ENCODE results near the gene LAMA5. TPM values are rescaled to one million over a fixed set of nuclear protein-coding genes. Genes with fewer than 3 reads are reported as not detected.

LAMA5 gene
- polyA plus RNA-seq, 1 donor = 96.2 TPM

- DNase-seq = no peak
Measured at GRCh38 chr20:62328684-62329388, 38.3 kb downstream of the LAMA5 start.

GRCh38 chr20:62327726-62328495, 39.2 kb downstream of the LAMA5 start:
- DNase-seq = no peak

- no peak for DNase-seq
Measured at GRCh38 chr20:62326959-62327725, 40.0 kb downstream of the LAMA5 start.

GRCh38 chr20:62326559-62326958, 40.6 kb downstream of the LAMA5 start:
- no peak for DNase-seq

- DNase-seq = no peak
Measured at GRCh38 chr20:62325172-62325905, 41.8 kb downstream of the LAMA5 start.

GRCh38 chr20:62323980-62324906, 42.9 kb downstream of the LAMA5 start:
- no peak for DNase-seq

GRCh38 chr20:62323146-62323979, 43.7 kb downstream of the LAMA5 start:
- DNase-seq = no peak

- no peak for DNase-seq
Measured at GRCh38 chr20:62322492-62323041, 44.5 kb downstream of the LAMA5 start.

- DNase-seq = no peak
Measured at GRCh38 chr20:62321975-62322374, 45.1 kb downstream of the LAMA5 start.

GRCh38 chr20:62321521-62321948, 45.6 kb downstream of the LAMA5 start:
- DNase-seq = no peak

GRCh38 chr20:62320581-62321354, 46.3 kb downstream of the LAMA5 start:
- no peak for DNase-seq

- DNase-seq = no peak
Measured at GRCh38 chr20:62319346-62319909, 47.7 kb downstream of the LAMA5 start.

GRCh38 chr20:62318400-62319345, 48.4 kb downstream of the LAMA5 start:
- DNase-seq = no peak

- DNase-seq = no peak
Measured at GRCh38 chr20:62317167-62317655, 49.9 kb downstream of the LAMA5 start.

- DNase-seq = no peak
Measured at GRCh38 chr20:62316331-62317166, 50.6 kb downstream of the LAMA5 start.

- no peak for DNase-seq
Measured at GRCh38 chr20:62315773-62316172, 51.3 kb downstream of the LAMA5 start.

Measured in hindlimb muscle (tissue), 1 donor.